H9 (cell line): ENCODE measurements around the gene IBA57. TPM values are rescaled to one million over a fixed set of nuclear protein-coding genes. Genes with fewer than 3 reads are reported as not detected.

Source experiments
- DNase-seq: peaks from one replicate; pipeline ENCODE4 v3.0.0-alpha.2; 2017
- H2AFZ ChIP-seq: one replicate; pipeline ENCODE4 v1.6.1; 2013; ENCODE audit warnings: mild to moderate bottlenecking, low read length, control low read depth, moderate library complexity
- H2AK5ac ChIP-seq: 2 replicates; pipeline ENCODE4 v1.6.1; 2013; ENCODE audit warnings: low read length, control low read depth, mixed read lengths; ENCODE audit not compliant: insufficient read length
- H2BK120ac ChIP-seq: one replicate; pipeline ENCODE4 v1.6.1; 2013; ENCODE audit warnings: low read depth, mild to moderate bottlenecking, low read length, control low read depth, inconsistent platforms; ENCODE audit not compliant: poor library complexity, severe bottlenecking
- H2BK12ac ChIP-seq: 2 replicates; pipeline ENCODE4 v1.6.1; 2013; ENCODE audit warnings: low read length, control low read depth, mixed read lengths, low read depth; ENCODE audit not compliant: insufficient read length
- H2BK15ac ChIP-seq: 2 replicates; pipeline ENCODE4 v1.6.1; 2013; ENCODE audit warnings: low read depth, low read length, control low read depth
- H2BK20ac ChIP-seq: one replicate; pipeline ENCODE4 v1.6.1; 2013; ENCODE audit warnings: low read depth, mild to moderate bottlenecking, low read length, control low read depth, inconsistent platforms; ENCODE audit not compliant: poor library complexity, severe bottlenecking
- H2BK5ac ChIP-seq: 2 replicates; pipeline ENCODE4 v1.6.1; 2013; ENCODE audit warnings: low read length, control low read depth, mixed read lengths; ENCODE audit not compliant: insufficient read length
- H3K14ac ChIP-seq: 2 replicates; pipeline ENCODE4 v1.6.1; 2013; ENCODE audit warnings: low read length, control low read depth; ENCODE audit not compliant: insufficient read depth
- H3K18ac ChIP-seq: 2 replicates; pipeline ENCODE4 v1.6.1; 2013; ENCODE audit warnings: low read depth, mild to moderate bottlenecking, mixed read lengths, low read length, control low read depth; ENCODE audit not compliant: insufficient read length
- H3K23ac ChIP-seq: 2 replicates; pipeline ENCODE4 v1.6.1; 2013; ENCODE audit warnings: low read length, control low read depth, mixed read lengths, low read depth; ENCODE audit not compliant: insufficient read length
- H3K23me2 ChIP-seq: 2 replicates; pipeline ENCODE4 v1.6.1; 2013; ENCODE audit warnings: low read depth, mild to moderate bottlenecking, mixed read lengths, low read length, control low read depth; ENCODE audit not compliant: insufficient read length, poor library complexity, severe bottlenecking
- H3K27ac ChIP-seq: 2 replicates; pipeline ENCODE4 v1.5.1; 2013; ENCODE audit warnings: low read length, control low read depth, mixed read lengths, low read depth; ENCODE audit not compliant: insufficient read length
- H3K27me3 ChIP-seq: 2 replicates; pipeline ENCODE4 v1.6.1; 2013; ENCODE audit warnings: low read length, control low read depth, inconsistent platforms; ENCODE audit not compliant: insufficient read depth
- H3K4ac ChIP-seq: 2 replicates; pipeline ENCODE4 v1.6.1; 2013; ENCODE audit warnings: low read depth, mild to moderate bottlenecking, control low read depth, inconsistent platforms, low read length, moderate library complexity
- H3K4me1 ChIP-seq: 2 replicates; pipeline ENCODE4 v1.6.1; 2013; ENCODE audit warnings: low read length, control low read depth, inconsistent platforms; ENCODE audit not compliant: insufficient read depth
- H3K4me2 ChIP-seq: 2 replicates; pipeline ENCODE4 v1.6.1; 2013; ENCODE audit warnings: low read length, control low read depth, mixed read lengths; ENCODE audit not compliant: insufficient read length, insufficient read depth
- H3K56ac ChIP-seq: 2 replicates; pipeline ENCODE4 v1.6.1; 2013; ENCODE audit warnings: low read depth, mild to moderate bottlenecking, mixed read lengths, low read length, control low read depth; ENCODE audit not compliant: insufficient read length
- H3K79me1 ChIP-seq: 2 replicates; pipeline ENCODE4 v1.6.1; 2013; ENCODE audit warnings: low read depth, mild to moderate bottlenecking, moderate library complexity, low read length, control low read depth, inconsistent platforms; ENCODE audit not compliant: insufficient read depth, poor library complexity, severe bottlenecking
- H3K79me2 ChIP-seq: 2 replicates; pipeline ENCODE4 v1.6.1; 2013; ENCODE audit warnings: low read length, control low read depth, inconsistent platforms; ENCODE audit not compliant: insufficient read depth
- H3K9ac ChIP-seq: 2 replicates; pipeline ENCODE4 v1.6.1; 2013; ENCODE audit warnings: low read length, control low read depth, mixed read lengths; ENCODE audit not compliant: insufficient read length; ENCODE audit errors: extremely low read depth
- H3K9me3 ChIP-seq: one replicate; pipeline ENCODE4 v1.6.1; 2013; ENCODE audit warnings: low read depth, low read length, inconsistent platforms; ENCODE audit not compliant: control insufficient read depth
- H3T11ph ChIP-seq: one replicate; pipeline ENCODE4 v1.6.1; 2013; ENCODE audit warnings: mild to moderate bottlenecking, low read length, control low read depth, inconsistent platforms
- H4K20me1 ChIP-seq: one replicate; pipeline ENCODE4 v1.6.1; 2013; ENCODE audit not compliant: control insufficient read depth, insufficient read length, insufficient read depth
- H4K5ac ChIP-seq: 2 replicates; pipeline ENCODE4 v1.6.1; 2013; ENCODE audit warnings: low read depth, mild to moderate bottlenecking, mixed read lengths, low read length, control low read depth; ENCODE audit not compliant: insufficient read length
- H4K8ac ChIP-seq: replicated peaks from 2 replicates; pipeline ENCODE4 v1.6.1; 2013; ENCODE audit warnings: low read length, control low read depth, mixed read lengths, low read depth; ENCODE audit not compliant: insufficient read length
- H4K91ac ChIP-seq: 2 replicates; pipeline ENCODE4 v1.6.1; 2013; ENCODE audit warnings: low read depth, mild to moderate bottlenecking, moderate library complexity, mixed read lengths, low read length, control low read depth; ENCODE audit not compliant: insufficient read length
- H3K27ac Mint-ChIP-seq, 3 experiments: 2 replicates in 2 of 3; 3 replicates in 1 of 3; pipeline ENCODE4 v1.8.0; 2020 to 2021; ENCODE audit warnings: mixed read lengths in 3 of 3, mild to moderate bottlenecking in 1 of 3, moderate library complexity in 1 of 3
- H3K27me3 Mint-ChIP-seq: 2 replicates; pipeline ENCODE4 v1.8.0; 2021; ENCODE audit warnings: low read depth, mild to moderate bottlenecking, moderate library complexity, mixed read lengths
- H3K36me3 Mint-ChIP-seq, 3 experiments: 2 replicates in 2 of 3; 3 replicates in 1 of 3; pipeline ENCODE4 v1.8.0; 2020 to 2021; ENCODE audit warnings: low read depth in 3 of 3, mixed read lengths in 3 of 3; ENCODE audit not compliant: insufficient read depth in 1 of 3
- H3K4me1 Mint-ChIP-seq, 2 experiments: 2 replicates each; pipeline ENCODE4 v1.8.0; 2020; ENCODE audit warnings: mixed read lengths in 2 of 2
- H3K4me3 Mint-ChIP-seq, 2 experiments: 2 replicates in 1 of 2; 3 replicates in 1 of 2; pipeline ENCODE4 v1.8.0; 2020 to 2021; ENCODE audit warnings: mild to moderate bottlenecking in 2 of 2, mixed read lengths in 2 of 2, moderate library complexity in 1 of 2
- H3K9me3 Mint-ChIP-seq, 2 experiments: 2 replicates in 1 of 2; 3 replicates in 1 of 2; pipeline ENCODE4 v1.8.0; 2020; ENCODE audit warnings: mild to moderate bottlenecking in 2 of 2, mixed read lengths in 2 of 2, moderate library complexity in 1 of 2
- CTCF ChIP-seq: fragments of 200-600 bp; sonication (generic); conservative IDR thresholded peaks from 3 replicates; pipeline ENCODE4 v1.8.0; 2021; ENCODE audit warnings: antibody characterized with exemption, mild to moderate bottlenecking
- WGBS: extraction: QIAGEN DNeasy Blood & Tissue Kit; methylation state at CpG from one replicate; pipeline ENCODE4 v1.1.7; 2013; ENCODE audit warnings: missing lambda C conversion rate, low lambda C conversion rate, mixed read lengths; ENCODE audit not compliant: insufficient read length; ENCODE audit errors: extremely low coverage; 5-methylcytosine and 5-hydroxymethylcytosine counted together
- total RNA-seq: library from RNA; stranded (reverse); gene quantifications from 2 replicates; pipeline ENCODE4 v1.2.1, GENCODE V29; 2021

The IBA57 gene
- total RNA-seq, 1 experiment from 2014 or later = 12.6 TPM

- Histone ChIP-seq H3K56ac (no peak overlapping the region), H3K4me1 (no peaks in the 10 kb centered on the region)
These were observed 8.5 kb upstream of the IBA57 start for GRCh38 chr1:228156941-228157728.

More at GRCh38 chr1:228156941-228157728, 8.5 kb upstream of the IBA57 start:
- Histone ChIP-seq H2BK15ac (no peak overlapping the region), H3K27me3 (no peaks in the 10 kb centered on the region; the same call in 1 of the 2 replicates), H3K27ac (no peak overlapping the region), H3K23me2 (no peaks in the 10 kb centered on the region), H4K20me1 (peaks cover 3% of the 10 kb centered on the region), H3K79me1 (no peaks in the 10 kb centered on the region), H2BK20ac (no peak overlapping the region), H3K4me2 (no peak overlapping the region), H3K18ac (no peak overlapping the region), H3K14ac (no peak overlapping the region), H2AK5ac (no peak overlapping the region), H3K9me3 (no peaks in the 10 kb centered on the region), H4K91ac (no peak overlapping the region), H4K5ac (no peak overlapping the region), H2BK5ac (no peak overlapping the region), H4K8ac (no peak overlapping the region), H3K23ac (no peak overlapping the region), H3K4ac (no peak overlapping the region), H3K9ac (no peak overlapping the region), H2BK12ac (no peak overlapping the region), H2BK120ac (no peak overlapping the region), H2AFZ (no peak overlapping the region), H3K79me2 (no peaks in the 10 kb centered on the region), H3T11ph (no peak overlapping the region)
- peaks cover 9% of the 10 kb centered on the region for H3K27me3 Mint-ChIP-seq
- H3K27ac Mint-ChIP-seq = no peak overlapping the region
- H3K36me3 Mint-ChIP-seq = no peaks in the 10 kb centered on the region
- DNase-seq = no peak
- TF ChIP-seq CTCF = no peak
- no peaks in the 10 kb centered on the region for H3K9me3 Mint-ChIP-seq
- H3K4me1 Mint-ChIP-seq = peaks cover 6 to 11% of the 10 kb centered on the region in 2 experiments; a peak in 2 of 4 replicates
- no CpG with 5 or more reads among the region's 24 CpGs for WGBS
- H3K4me3 Mint-ChIP-seq = no peak overlapping the region
